ENCODE results near the gene MGRN1. TPM values are rescaled to one million over a fixed set of nuclear protein-coding genes. Genes with fewer than 3 reads are reported as not detected.
A peak's percentile ranks its signal among the peaks of the same experiment; 100 is the strongest.

The MGRN1 gene
- total RNA-seq, 2 donors from 2014 or later = 86.9 to 105 TPM

- no peaks in the 10 kb centered on the region for H3K27me3 Mint-ChIP-seq
- no peaks in the 10 kb centered on the region for H3K36me3 Mint-ChIP-seq
- peaks cover 14 to 15% of the 10 kb centered on the region in 2 donors for H3K4me1 Mint-ChIP-seq (ENCODE audit: low read depth in 2 of 2)
- H3K4me3 Mint-ChIP-seq = no peak overlapping the region
- no peaks in the 10 kb centered on the region for H3K9me3 Mint-ChIP-seq
- no peak overlapping the region for H3K27ac Mint-ChIP-seq
- no peak for DNase-seq (ENCODE audit: low spot score)
- ATAC-seq = no peak
Measured at GRCh38 chr16:4618645-4619418, 5.8 kb upstream of the MGRN1 start.

GRCh38 chr16:4623593-4623992 is 1.0 kb upstream of the MGRN1 start:
- Mint-ChIP-seq H3K36me3 (no peaks in the 10 kb centered on the region), H3K4me3 (peak overlapping the region; percentile 94), H3K9me3 (no peaks in the 10 kb centered on the region), H3K4me1 (ENCODE audit: low read depth in 2 of 2) (peaks cover 27 to 30% of the 10 kb centered on the region in 2 donors), H3K27ac (peak overlapping the region; percentile 97 to 99), H3K27me3 (no peaks in the 10 kb centered on the region)
- DNase-seq (ENCODE audit: low spot score) (no peak), ATAC-seq (no peak)

GRCh38 chr16:4624827-4625559 is 367 bp downstream of the MGRN1 start:
- DNase-seq (ENCODE audit: low spot score) (peak; percentile 95), ATAC-seq (peak; percentile 77 to 87)
- H3K27me3 Mint-ChIP-seq = no peaks in the 10 kb centered on the region

DNA sequence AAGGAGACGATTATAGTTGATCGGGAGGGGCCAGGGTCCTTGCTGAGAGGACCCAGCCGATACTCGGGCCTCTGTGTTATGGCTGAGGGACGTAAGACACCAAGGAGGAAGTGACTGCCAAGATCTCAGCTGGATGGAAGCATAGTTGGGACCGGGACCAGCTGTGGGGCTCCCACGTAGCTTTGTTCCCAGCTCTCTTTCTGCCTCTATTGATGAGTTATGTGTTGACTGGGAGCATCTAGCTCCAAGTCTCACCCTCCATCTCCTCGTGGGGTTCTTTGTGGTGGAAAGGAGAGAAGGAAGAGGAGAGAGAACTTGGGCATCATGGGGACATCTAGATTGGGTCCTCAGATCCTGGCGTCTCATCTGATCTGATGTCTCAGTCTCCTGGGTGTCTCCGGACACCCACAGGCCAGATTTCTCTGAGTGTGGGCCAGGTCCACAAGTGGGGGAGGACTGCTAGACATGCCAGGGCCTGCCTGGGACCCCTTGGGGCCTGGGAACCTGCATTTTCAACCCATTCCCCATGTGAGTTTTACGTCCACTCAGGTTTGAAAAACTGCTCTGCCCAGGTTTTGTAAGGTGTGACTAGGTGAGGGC is 1.0 kb downstream of the MGRN1 start:
- no peaks in the 10 kb centered on the region for H3K36me3 Mint-ChIP-seq
- H3K4me1 Mint-ChIP-seq (ENCODE audit: low read depth in 2 of 2) = peaks cover 27 to 30% of the 10 kb centered on the region in 2 donors
- ATAC-seq (no peak), DNase-seq (ENCODE audit: low spot score) (no peak)
- H3K27me3 Mint-ChIP-seq = no peaks in the 10 kb centered on the region
- no peaks in the 10 kb centered on the region for H3K9me3 Mint-ChIP-seq
- peak overlapping the region; percentile 99 for H3K4me3 Mint-ChIP-seq
- peak overlapping the region; percentile 94 to 99 for H3K27ac Mint-ChIP-seq

More at GRCh38 chr16:4624827-4625559, 367 bp downstream of the MGRN1 start:
- no peaks in the 10 kb centered on the region for H3K9me3 Mint-ChIP-seq
- H3K27ac Mint-ChIP-seq = peak overlapping the region; percentile 97 to 99
- no peaks in the 10 kb centered on the region for H3K36me3 Mint-ChIP-seq
- H3K4me3 Mint-ChIP-seq = peak overlapping the region; percentile 99
- H3K4me1 Mint-ChIP-seq (ENCODE audit: low read depth in 2 of 2) = peaks cover 27 to 30% of the 10 kb centered on the region in 2 donors

GRCh38 chr16:4626396-4626795 is 1.8 kb downstream of the MGRN1 start:
- Mint-ChIP-seq H3K4me3 (peak overlapping the region; percentile 99), H3K27ac (peak overlapping the region; percentile 94 to 99), H3K36me3 (no peaks in the 10 kb centered on the region), H3K9me3 (no peaks in the 10 kb centered on the region), H3K4me1 (ENCODE audit: low read depth in 2 of 2) (peaks cover 27 to 30% of the 10 kb centered on the region in 2 donors), H3K27me3 (no peaks in the 10 kb centered on the region)
- DNase-seq (ENCODE audit: low spot score) (no peak), ATAC-seq (no peak)

DNA sequence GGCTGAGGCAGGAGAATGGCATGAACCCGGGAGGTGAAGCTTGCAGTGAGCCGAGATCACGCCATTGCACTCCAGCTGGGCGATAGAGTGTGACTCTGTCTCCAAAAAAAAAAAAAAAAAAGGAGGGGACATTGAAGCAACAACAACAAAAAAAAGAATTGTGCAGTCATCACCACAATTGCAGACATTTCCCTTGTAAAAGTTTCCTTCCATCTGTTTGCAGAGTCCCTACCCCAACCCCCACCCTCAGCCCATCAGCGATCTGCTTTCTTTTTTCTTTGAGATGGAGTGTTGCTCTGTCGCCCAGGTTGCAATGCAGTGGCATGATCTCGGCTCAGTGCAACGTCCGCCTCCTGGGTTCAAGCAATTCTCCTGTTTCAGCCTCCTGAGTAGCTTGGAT is 3.7 kb downstream of the MGRN1 start:
- Mint-ChIP-seq H3K27ac (no peak overlapping the region), H3K4me3 (no peak overlapping the region), H3K27me3 (no peaks in the 10 kb centered on the region), H3K36me3 (no peaks in the 10 kb centered on the region), H3K4me1 (ENCODE audit: low read depth in 2 of 2) (peaks cover 27 to 28% of the 10 kb centered on the region in 2 donors), H3K9me3 (no peaks in the 10 kb centered on the region)
- ATAC-seq (no peak), DNase-seq (ENCODE audit: low spot score) (no peak)

- Mint-ChIP-seq H3K36me3 (no peaks in the 10 kb centered on the region), H3K4me3 (no peak overlapping the region), H3K27ac (no peak overlapping the region), H3K4me1 (ENCODE audit: low read depth in 2 of 2) (peaks cover 7 to 14% of the 10 kb centered on the region in 2 donors), H3K27me3 (no peaks in the 10 kb centered on the region), H3K9me3 (no peaks in the 10 kb centered on the region)
- DNase-seq (ENCODE audit: low spot score) (no peak), ATAC-seq (no peak)
Measured at GRCh38 chr16:4631444-4631843, 6.8 kb downstream of the MGRN1 start.

GRCh38 chr16:4633910-4634635 is 9.4 kb downstream of the MGRN1 start:
- Mint-ChIP-seq H3K36me3 (no peaks in the 10 kb centered on the region), H3K27me3 (no peaks in the 10 kb centered on the region), H3K4me3 (no peak overlapping the region), H3K4me1 (ENCODE audit: low read depth in 2 of 2) (peaks cover 0 to 10% of the 10 kb centered on the region in 2 donors), H3K9me3 (no peaks in the 10 kb centered on the region), H3K27ac (no peak overlapping the region)
- DNase-seq (ENCODE audit: low spot score) = no peak
- no peak for ATAC-seq

DNA sequence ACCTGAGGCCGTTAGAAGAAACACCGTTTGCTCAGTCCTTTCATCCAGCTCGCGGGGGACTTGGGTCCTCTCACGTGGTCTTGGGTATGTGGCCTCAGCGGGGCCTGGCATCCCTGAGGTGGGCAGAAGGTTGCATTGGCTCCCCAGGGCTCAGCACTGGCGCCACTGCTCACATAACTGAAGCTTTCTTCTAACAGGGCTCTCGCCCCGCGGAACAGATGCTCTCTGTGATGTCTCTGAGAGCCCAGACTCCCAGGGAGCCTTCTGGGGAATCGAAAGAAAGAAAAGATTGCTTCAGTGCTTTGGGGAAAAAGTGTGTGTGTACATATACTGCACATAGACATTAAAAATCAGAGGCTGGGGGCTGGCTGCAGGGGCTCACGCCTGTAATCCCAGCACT is 10.1 kb downstream of the MGRN1 start:
- Mint-ChIP-seq H3K9me3 (no peaks in the 10 kb centered on the region), H3K27me3 (no peaks in the 10 kb centered on the region), H3K4me3 (no peak overlapping the region), H3K36me3 (no peaks in the 10 kb centered on the region), H3K4me1 (ENCODE audit: low read depth in 2 of 2) (peaks cover 1 to 14% of the 10 kb centered on the region in 2 donors), H3K27ac (no peak overlapping the region)
- no peak for ATAC-seq
- DNase-seq (ENCODE audit: low spot score) = no peak

GRCh38 chr16:4636196-4636595 is 11.6 kb downstream of the MGRN1 start:
- DNase-seq (ENCODE audit: low spot score) (no peak), ATAC-seq (no peak)
- Mint-ChIP-seq H3K36me3 (no peaks in the 10 kb centered on the region), H3K9me3 (no peaks in the 10 kb centered on the region), H3K4me1 (ENCODE audit: low read depth in 2 of 2) (peaks cover 11 to 24% of the 10 kb centered on the region in 2 donors), H3K4me3 (no peak overlapping the region), H3K27me3 (no peaks in the 10 kb centered on the region), H3K27ac (no peak overlapping the region)

GRCh38 chr16:4637501-4638166 is 13.0 kb downstream of the MGRN1 start:
- H3K27me3 Mint-ChIP-seq = no peaks in the 10 kb centered on the region
- no peaks in the 10 kb centered on the region for H3K9me3 Mint-ChIP-seq
- H3K4me3 Mint-ChIP-seq = no peak overlapping the region
- DNase-seq (ENCODE audit: low spot score) (no peak), ATAC-seq (no peak)
- H3K4me1 Mint-ChIP-seq (ENCODE audit: low read depth in 2 of 2) = peaks cover 11 to 25% of the 10 kb centered on the region in 2 donors
- no peak overlapping the region for H3K27ac Mint-ChIP-seq
- H3K36me3 Mint-ChIP-seq = no peaks in the 10 kb centered on the region

GRCh38 chr16:4639899-4640509 is 15.4 kb downstream of the MGRN1 start:
- H3K27ac Mint-ChIP-seq = peak overlapping the region in 1 of 2 donors; percentile 47
- ATAC-seq (peak; percentile 10 to 73), DNase-seq (ENCODE audit: low spot score) (no peak)

More at GRCh38 chr16:4639899-4640509, 15.4 kb downstream of the MGRN1 start:
- H3K9me3 Mint-ChIP-seq = no peaks in the 10 kb centered on the region
- H3K27me3 Mint-ChIP-seq = no peaks in the 10 kb centered on the region
- H3K4me1 Mint-ChIP-seq (ENCODE audit: low read depth in 2 of 2) = peaks cover 11 to 22% of the 10 kb centered on the region in 2 donors
- H3K4me3 Mint-ChIP-seq = no peak overlapping the region
- H3K36me3 Mint-ChIP-seq = no peaks in the 10 kb centered on the region

Measured in natural killer cell treated with Interleukin-12 subunit alpha and Interleukin-12 subunit beta and Interleukin-15 and Interleukin-18, amount 100 ng/mL, for 72 hours (primary cell).